Activated T-cell treated with anti-CD3 and anti-CD28 coated beads for 4 hours (primary cell): ENCODE measurements around the gene C1orf56.
"Not testable (repeated sequence)": the region's sequence is repeated elsewhere in the genome, so short reads cannot be mapped to it uniquely, and the experiment has no call there.

Experiments
- DNase-seq: peaks from one replicate; pipeline ENCODE4 v3.0.0-alpha.2; 2020

C1orf56 gene

GRCh38 chr1:151062741-151063371 is 15.3 kb downstream of the C1orf56 start:
- no peak for DNase-seq

- no peak for DNase-seq
Observed at GRCh38 chr1:151065089-151065645, 17.6 kb downstream of the C1orf56 start.

GRCh38 chr1:151067185-151067584 is 19.6 kb downstream of the C1orf56 start:
- DNase-seq: no peak

- no peak for DNase-seq
Observed at GRCh38 chr1:151069103-151069486, 21.5 kb downstream of the C1orf56 start.

GRCh38 chr1:151070474-151071276 is 23.1 kb downstream of the C1orf56 start, which contains the start of gene GABPB2:
TSS of gene GABPB2 (plus strand) at chr1:151070761. CDS start at chr1:151088190, 17,429 bp downstream.
- peak; percentile 73 for DNase-seq

GRCh38 chr1:151072224-151072623 is 24.7 kb downstream of the C1orf56 start:
- no peak for DNase-seq

GRCh38 chr1:151085953-151086559 is 38.5 kb downstream of the C1orf56 start:
- no peak for DNase-seq

GRCh38 chr1:151097426-151097825 is 49.9 kb downstream of the C1orf56 start:
- not testable (repeated sequence) for DNase-seq

GRCh38 chr1:151098126-151098525 is 50.6 kb downstream of the C1orf56 start:
- no peak for DNase-seq
